Caco-2 (cell line): ENCODE results near the gene WDR17. TPM values are rescaled to one million over a fixed set of nuclear protein-coding genes. Genes with fewer than 3 reads are reported as not detected.

ENCODE experiments used
- BruUV-seq: library from RNA; stranded (reverse); fragments of 400-500 nt; replicated peaks from 2 replicates; lab custom pipeline; 2021; lab: Mats Ljungman, UMichigan
- CTCF ChIA-PET: fragments of 300-600 bp; sonication (Branson Sonifier 250); formaldehyde crosslinking; loops from one replicate; lab custom pipeline; 2022; ENCODE audit warnings: antibody characterized with exemption; lab: Charles Lee
- POLR2A ChIA-PET: fragments of 300-600 bp; sonication (Branson Sonifier 250); formaldehyde crosslinking; loops from one replicate; lab custom pipeline; 2022; ENCODE audit warnings: antibody characterized with exemption; lab: Charles Lee
- DNase-seq, 2 experiments: peaks; one replicate each; pipeline versions ENCODE4 v3.0.0 to v3.0.0-alpha.2; 2020 to 2022
- H3K27me3 ChIP-seq: replicated peaks from 2 replicates; pipeline ENCODE4 v1.6.0; 2011; ENCODE audit warnings: low read length; ENCODE audit not compliant: control insufficient read depth, insufficient read depth
- H3K36me3 ChIP-seq: 2 replicates; pipeline ENCODE4 v1.5.1; 2011; ENCODE audit warnings: low read length; ENCODE audit not compliant: control insufficient read depth, insufficient read depth
- H3K4me1 ChIP-seq: fragments of 250-450 bp; sonication (Bioruptor Pico); 2 replicates; pipeline ENCODE4 v1.5.1; 2020; ENCODE audit warnings: mild to moderate bottlenecking
- H3K4me3 ChIP-seq: 2 replicates; pipeline ENCODE4 v1.5.1; 2011; ENCODE audit warnings: low read depth, mild to moderate bottlenecking, control low read depth, low read length
- H3K9me3 ChIP-seq: fragments of 250-450 bp; sonication (Bioruptor Pico); 2 replicates; pipeline ENCODE4 v1.5.1; 2020; ENCODE audit warnings: mild to moderate bottlenecking, moderate library complexity
- H3K27ac Mint-ChIP-seq: one replicate; pipeline ENCODE4 v1.8.0; 2022; ENCODE audit warnings: mixed read lengths; ENCODE audit not compliant: unreplicated experiment
- H3K27me3 Mint-ChIP-seq: one replicate; pipeline ENCODE4 v1.8.0; 2022; ENCODE audit warnings: mixed read lengths; ENCODE audit not compliant: insufficient read depth, unreplicated experiment
- H3K36me3 Mint-ChIP-seq: one replicate; pipeline ENCODE4 v1.8.0; 2022; ENCODE audit warnings: mild to moderate bottlenecking, mixed read lengths; ENCODE audit not compliant: insufficient read depth, unreplicated experiment
- H3K4me1 Mint-ChIP-seq: one replicate; pipeline ENCODE4 v1.8.0; 2022; ENCODE audit warnings: low read depth, mixed read lengths; ENCODE audit not compliant: unreplicated experiment
- H3K4me3 Mint-ChIP-seq: one replicate; pipeline ENCODE4 v1.8.0; 2022; ENCODE audit warnings: mild to moderate bottlenecking, moderate library complexity, mixed read lengths; ENCODE audit not compliant: unreplicated experiment
- H3K9me3 Mint-ChIP-seq: one replicate; pipeline ENCODE4 v1.8.0; 2022; ENCODE audit warnings: mixed read lengths; ENCODE audit not compliant: unreplicated experiment
- intact Hi-C: fragments of 100-400 bp; cut with micrococcal nuclease; formaldehyde crosslinking; loops from one replicate; pipeline ENCODE4 v1.10.0; 2022; ENCODE audit not compliant: unreplicated experiment
- total RNA-seq: library from RNA; stranded (reverse); gene quantifications from 2 replicates; pipeline ENCODE4 v1.2.3, GENCODE V29; 2022
- TF ChIP-seq, protein P1 (sequence below), 2 experiments: fragments of 200-600 bp in 1 of 2; IDR thresholded peaks; 1 replicate in 1 of 2; 2 replicates in 1 of 2; pipeline versions ENCODE4 v1.5.1 to v1.8.0; 2011 to 2022; ENCODE audit warnings: antibody characterized with exemption in 1 of 2, control low read depth in 1 of 2, inconsistent platforms in 1 of 2, low read depth in 1 of 2, low read length in 1 of 2, mild to moderate bottlenecking in 1 of 2, moderate library complexity in 1 of 2; ENCODE audit not compliant: insufficient read depth in 1 of 2, severe bottlenecking in 1 of 2, unreplicated experiment in 1 of 2

WDR17 gene
- total RNA-seq, 1 experiment from 2014 or later, result 0.52 TPM

DNA sequence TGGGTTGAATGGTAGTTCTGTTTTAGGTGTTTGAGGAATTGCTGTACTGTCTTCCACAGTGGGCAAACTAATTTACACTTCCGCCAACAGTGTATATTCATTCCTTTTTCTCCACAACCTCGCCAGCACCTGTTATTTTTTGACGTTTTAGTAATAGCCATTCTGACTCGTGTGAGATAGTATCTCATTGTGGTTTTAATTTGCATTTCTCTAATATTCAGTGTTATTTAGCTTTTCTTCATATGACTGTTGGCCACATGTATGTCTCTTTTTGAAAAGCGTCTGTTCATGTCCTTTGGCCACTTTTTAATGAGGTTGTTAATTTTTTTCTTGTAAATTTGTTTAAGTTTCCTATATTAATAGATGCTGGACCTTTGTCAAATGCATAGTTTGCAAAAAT, 26.9 kb upstream of the WDR17 start:
- H3K9me3 Mint-ChIP-seq, result no peaks in the 10 kb centered on the region
- ChIA-PET POLR2A (no interaction called here), CTCF (no interaction called here)
- no peaks in the 10 kb centered on the region for H3K27me3 ChIP-seq
- H3K4me3 ChIP-seq, result no peak overlapping the region
- TF ChIP-seq, protein P1, sequence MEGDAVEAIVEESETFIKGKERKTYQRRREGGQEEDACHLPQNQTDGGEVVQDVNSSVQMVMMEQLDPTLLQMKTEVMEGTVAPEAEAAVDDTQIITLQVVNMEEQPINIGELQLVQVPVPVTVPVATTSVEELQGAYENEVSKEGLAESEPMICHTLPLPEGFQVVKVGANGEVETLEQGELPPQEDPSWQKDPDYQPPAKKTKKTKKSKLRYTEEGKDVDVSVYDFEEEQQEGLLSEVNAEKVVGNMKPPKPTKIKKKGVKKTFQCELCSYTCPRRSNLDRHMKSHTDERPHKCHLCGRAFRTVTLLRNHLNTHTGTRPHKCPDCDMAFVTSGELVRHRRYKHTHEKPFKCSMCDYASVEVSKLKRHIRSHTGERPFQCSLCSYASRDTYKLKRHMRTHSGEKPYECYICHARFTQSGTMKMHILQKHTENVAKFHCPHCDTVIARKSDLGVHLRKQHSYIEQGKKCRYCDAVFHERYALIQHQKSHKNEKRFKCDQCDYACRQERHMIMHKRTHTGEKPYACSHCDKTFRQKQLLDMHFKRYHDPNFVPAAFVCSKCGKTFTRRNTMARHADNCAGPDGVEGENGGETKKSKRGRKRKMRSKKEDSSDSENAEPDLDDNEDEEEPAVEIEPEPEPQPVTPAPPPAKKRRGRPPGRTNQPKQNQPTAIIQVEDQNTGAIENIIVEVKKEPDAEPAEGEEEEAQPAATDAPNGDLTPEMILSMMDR (IDR thresholded peaks at IDR 0.05; ENCODE audit: insufficient read depth in 1 of 2, low read depth in 1 of 2, low read length in 1 of 2, severe bottlenecking in 1 of 2, unreplicated experiment in 1 of 2), result no peak
- H3K4me3 Mint-ChIP-seq, result no peak overlapping the region
- no peaks in the 10 kb centered on the region for H3K36me3 Mint-ChIP-seq
- H3K36me3 ChIP-seq, result no peaks in the 10 kb centered on the region
- H3K4me1 ChIP-seq, result no peaks in the 10 kb centered on the region
- no TSS peak for BruUV-seq
- no peaks in the 10 kb centered on the region for H3K27me3 Mint-ChIP-seq
- no peaks in the 10 kb centered on the region for H3K9me3 ChIP-seq
- H3K27ac Mint-ChIP-seq, result no peak overlapping the region
- intact Hi-C loops, result no loop called here
- no peak for DNase-seq
- H3K4me1 Mint-ChIP-seq, result no peaks in the 10 kb centered on the region

DNA sequence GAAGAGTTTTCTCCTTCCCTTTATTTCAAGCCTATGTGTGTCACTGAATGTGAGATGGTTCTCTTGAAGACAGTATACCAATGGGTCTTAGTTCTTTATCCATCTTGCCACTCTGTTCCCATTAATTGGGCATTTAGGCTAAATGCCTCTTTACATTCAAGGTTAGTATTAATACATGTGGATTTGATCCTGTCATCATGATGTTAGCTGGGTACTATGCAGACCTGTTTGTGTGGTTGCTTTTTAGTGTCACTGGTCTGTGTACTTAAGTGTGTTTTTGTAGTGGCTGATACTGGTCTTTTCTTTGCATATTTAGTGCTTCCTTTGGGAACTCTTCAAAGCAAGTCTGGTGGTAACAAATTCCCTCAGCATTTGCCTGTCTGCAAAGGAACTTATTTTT, 23.4 kb upstream of the WDR17 start:
- H3K36me3 Mint-ChIP-seq, result no peaks in the 10 kb centered on the region

DNA sequence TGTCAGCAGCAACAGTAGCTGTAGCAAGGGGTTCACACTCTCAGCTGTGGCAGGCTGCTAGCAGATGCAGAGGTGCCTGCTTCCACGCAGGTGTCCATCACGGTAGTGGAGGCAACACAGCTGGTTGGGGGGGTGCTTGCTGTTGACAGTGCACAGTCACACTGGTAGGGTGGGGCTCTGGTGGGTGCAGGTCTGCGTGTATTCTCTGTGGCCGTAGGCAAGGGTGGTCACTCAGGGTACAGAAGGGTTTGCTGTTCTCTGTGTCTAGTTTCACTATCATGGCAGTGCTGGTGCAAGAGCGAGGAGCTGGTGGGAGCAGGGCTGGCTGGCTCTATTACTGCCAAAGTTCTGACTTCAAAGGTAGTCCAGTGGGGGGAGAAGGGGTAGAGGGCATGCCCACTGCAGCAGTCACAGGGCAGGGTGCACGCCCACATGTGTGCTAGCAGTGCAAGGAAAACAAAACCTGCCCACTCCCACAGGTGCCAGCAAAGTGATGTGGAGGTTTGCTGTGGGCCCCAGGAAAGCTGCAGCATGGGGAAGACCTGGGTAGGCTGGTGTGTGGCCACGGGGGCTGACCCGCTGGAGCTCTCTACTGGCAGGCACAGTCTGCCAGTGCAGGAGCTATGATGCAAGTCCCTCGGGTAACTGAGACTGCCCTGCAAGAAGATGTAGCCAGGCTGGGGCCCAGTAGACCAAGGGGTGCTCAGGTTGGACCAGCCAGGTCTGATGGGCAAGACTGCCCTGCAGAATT, 21.6 kb upstream of the WDR17 start:
- H3K4me1 Mint-ChIP-seq, result no peaks in the 10 kb centered on the region
- no peak overlapping the region for H3K27ac Mint-ChIP-seq
- no peak for DNase-seq
- no peaks in the 10 kb centered on the region for H3K27me3 ChIP-seq
- no peaks in the 10 kb centered on the region for H3K36me3 Mint-ChIP-seq
- no peaks in the 10 kb centered on the region for H3K4me1 ChIP-seq
- TF ChIP-seq, protein P1 (IDR thresholded peaks at IDR 0.05; ENCODE audit: insufficient read depth in 1 of 2, low read depth in 1 of 2, low read length in 1 of 2, severe bottlenecking in 1 of 2, unreplicated experiment in 1 of 2), result no peak
- no peak overlapping the region for H3K4me3 ChIP-seq
- H3K9me3 Mint-ChIP-seq, result no peaks in the 10 kb centered on the region
- BruUV-seq, result no TSS peak
- H3K36me3 ChIP-seq, result no peaks in the 10 kb centered on the region
- CTCF ChIA-PET, result no interaction called here
- POLR2A ChIA-PET, result no interaction called here
- no peaks in the 10 kb centered on the region for H3K9me3 ChIP-seq
- intact Hi-C loops, result no loop called here
- no peak overlapping the region for H3K4me3 Mint-ChIP-seq
- H3K27me3 Mint-ChIP-seq, result peaks cover 4% of the 10 kb centered on the region

More for the DNA sequence above, 23.4 kb upstream of the WDR17 start:
- Mint-ChIP-seq H3K4me1 (no peaks in the 10 kb centered on the region), H3K27ac (no peak overlapping the region), H3K27me3 (peaks cover 4% of the 10 kb centered on the region), H3K9me3 (no peaks in the 10 kb centered on the region), H3K4me3 (no peak overlapping the region)
- Histone ChIP-seq H3K4me3 (no peak overlapping the region), H3K36me3 (no peaks in the 10 kb centered on the region), H3K4me1 (no peaks in the 10 kb centered on the region), H3K27me3 (no peaks in the 10 kb centered on the region), H3K9me3 (no peaks in the 10 kb centered on the region)
- ChIA-PET CTCF (no interaction called here), POLR2A (no interaction called here)
- DNase-seq, result no peak
- TF ChIP-seq, protein P1 (IDR thresholded peaks at IDR 0.05; ENCODE audit: insufficient read depth in 1 of 2, low read depth in 1 of 2, low read length in 1 of 2, severe bottlenecking in 1 of 2, unreplicated experiment in 1 of 2), result no peak
- no TSS peak for BruUV-seq
- intact Hi-C loops, result no loop called here
